Thyroid gland (tissue), 4 donors: ENCODE measurements around the gene SRGAP1. TPM values are rescaled to one million over a fixed set of nuclear protein-coding genes. Genes with fewer than 3 reads are reported as not detected.
"Not testable (repeated sequence)": the region's sequence is repeated elsewhere in the genome, so short reads cannot be mapped to it uniquely, and the experiment has no call there.

Experiments
- DNase-seq, 2 donors: peaks; one replicate each; pipeline ENCODE4 v3.0.0-alpha.2; 2019
- H3K27ac ChIP-seq, 3 donors: fragments of 200-600 bp; sonication (generic); 1 replicate in 2 of 3; 2 replicates in 1 of 3; pipeline ENCODE4 v1.5.1; 2016 to 2019; ENCODE audit warnings: mild to moderate bottlenecking in 1 of 3, moderate library complexity in 1 of 3
- H3K27me3 ChIP-seq: fragments of 200-600 bp; sonication (generic); one replicate; pipeline ENCODE4 v1.5.1; 2019
- H3K36me3 ChIP-seq, 2 donors: fragments of 200-600 bp; sonication (generic); one replicate each; pipeline ENCODE4 v1.5.1; 2016 to 2019
- H3K4me1 ChIP-seq, 2 donors: fragments of 200-600 bp; sonication (generic); one replicate each; pipeline ENCODE4 v1.5.1; 2017 to 2019
- H3K4me3 ChIP-seq, 3 donors: fragments of 200-600 bp; sonication (generic); replicated peaks in 1 of 3; 1 replicate in 2 of 3; 2 replicates in 1 of 3; pipeline ENCODE4 v1.5.1; 2016; ENCODE audit warnings: mild to moderate bottlenecking in 1 of 3
- H3K9me3 ChIP-seq: fragments of 200-600 bp; sonication (generic); one replicate; pipeline ENCODE4 v1.5.1; 2017
- POLR2A ChIP-seq, 2 donors: fragments of 450-650 bp; IDR thresholded peaks; one replicate each; pipeline ENCODE4 v1.6.1; 2017; ENCODE audit warnings: antibody characterized with exemption in 2 of 2, mild to moderate bottlenecking in 2 of 2, moderate library complexity in 1 of 2
- WGBS, 2 donors: methylation state at CpG; one replicate each; pipeline ENCODE4 v1.1.5; 2017; 5-methylcytosine and 5-hydroxymethylcytosine counted together
- intact Hi-C: fragments of 100-400 bp; cut with DNase I; formaldehyde crosslinking; loops from one replicate; pipeline ENCODE4 v1.15.1; 2023
- total RNA-seq, 4 donors: library from RNA; depleted of rRNA; stranded (reverse); fragments of >200 nt; gene quantifications; one replicate each; pipeline ENCODE4 v1.2.3, GENCODE V29; 2016
- TF ChIP-seq, protein P1 (sequence below), 6 experiments: fragments of 200-600 bp in 3 of 6; fragments of 450-650 bp in 3 of 6; sonication (generic) in 3 of 6; IDR thresholded peaks; one replicate each; pipeline ENCODE4 v1.5.1; 2016 to 2019; ENCODE audit warnings: antibody characterized with exemption in 6 of 6, mild to moderate bottlenecking in 2 of 6, inconsistent platforms in 1 of 6, moderate library complexity in 1 of 6

SRGAP1 gene
- total RNA-seq, 4 donors from 2014 or later, result 14.1 to 26.3 (median 20.9) TPM

DNA sequence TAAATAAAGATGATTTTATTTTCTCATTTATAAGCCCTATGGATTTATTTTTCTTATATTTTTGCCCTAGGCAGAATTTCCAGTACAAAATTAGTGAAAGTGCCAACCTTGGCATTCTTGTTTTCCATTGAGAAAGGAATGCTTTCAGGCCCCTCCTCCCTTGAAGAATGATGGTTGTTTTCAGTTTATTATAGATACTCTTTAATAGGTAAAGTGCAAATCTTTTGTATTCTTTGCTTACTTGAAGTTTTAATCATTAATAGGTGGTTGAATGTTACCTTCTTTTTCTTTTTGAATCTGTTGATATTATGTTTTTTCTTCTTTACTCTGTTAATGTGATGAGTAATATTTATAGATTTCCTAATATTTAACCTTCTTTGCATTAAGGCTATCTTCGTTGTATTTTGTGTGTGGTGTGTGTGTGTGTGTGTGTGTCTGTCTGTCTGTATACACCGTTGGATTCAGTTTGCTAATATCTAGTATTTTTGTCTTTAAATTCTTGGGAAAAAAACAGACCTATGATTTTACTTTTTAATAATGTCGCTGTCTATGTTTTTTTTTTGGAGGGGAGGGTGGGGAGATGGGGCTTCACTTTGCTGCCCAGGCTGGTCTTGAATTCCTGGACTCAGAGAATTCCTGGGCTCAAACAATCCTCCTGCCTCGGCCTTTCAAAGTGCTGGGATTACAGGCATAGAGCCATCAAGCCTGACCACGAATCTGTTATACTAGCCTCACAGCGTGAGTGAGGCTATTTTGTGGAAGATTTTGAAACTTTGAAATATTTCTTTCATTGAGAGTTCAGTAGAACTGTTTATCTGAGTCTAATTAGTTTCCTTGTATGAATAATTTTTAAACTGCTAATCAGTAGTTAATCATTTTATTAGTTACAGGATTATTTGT, 13.5 kb downstream of the SRGAP1 start:
- DNase-seq, result no peak
- TF ChIP-seq, protein P1, sequence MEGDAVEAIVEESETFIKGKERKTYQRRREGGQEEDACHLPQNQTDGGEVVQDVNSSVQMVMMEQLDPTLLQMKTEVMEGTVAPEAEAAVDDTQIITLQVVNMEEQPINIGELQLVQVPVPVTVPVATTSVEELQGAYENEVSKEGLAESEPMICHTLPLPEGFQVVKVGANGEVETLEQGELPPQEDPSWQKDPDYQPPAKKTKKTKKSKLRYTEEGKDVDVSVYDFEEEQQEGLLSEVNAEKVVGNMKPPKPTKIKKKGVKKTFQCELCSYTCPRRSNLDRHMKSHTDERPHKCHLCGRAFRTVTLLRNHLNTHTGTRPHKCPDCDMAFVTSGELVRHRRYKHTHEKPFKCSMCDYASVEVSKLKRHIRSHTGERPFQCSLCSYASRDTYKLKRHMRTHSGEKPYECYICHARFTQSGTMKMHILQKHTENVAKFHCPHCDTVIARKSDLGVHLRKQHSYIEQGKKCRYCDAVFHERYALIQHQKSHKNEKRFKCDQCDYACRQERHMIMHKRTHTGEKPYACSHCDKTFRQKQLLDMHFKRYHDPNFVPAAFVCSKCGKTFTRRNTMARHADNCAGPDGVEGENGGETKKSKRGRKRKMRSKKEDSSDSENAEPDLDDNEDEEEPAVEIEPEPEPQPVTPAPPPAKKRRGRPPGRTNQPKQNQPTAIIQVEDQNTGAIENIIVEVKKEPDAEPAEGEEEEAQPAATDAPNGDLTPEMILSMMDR (IDR thresholded peaks at IDR 0.05), result no peak
- TF ChIP-seq POLR2A (IDR thresholded peaks at IDR 0.05), result no peak
- intact Hi-C loops, result no loop called here
- H3K36me3 ChIP-seq, result no peaks in the 10 kb centered on the region
- H3K4me1 ChIP-seq, result peaks cover 23 to 39% of the 10 kb centered on the region in 2 donors
- peak overlapping the region in 1 of 3 donors; percentile 27 for H3K27ac ChIP-seq
- H3K9me3 ChIP-seq, result no peaks in the 10 kb centered on the region
- H3K4me3 ChIP-seq, result no peak overlapping the region
- WGBS, 2 donors, result 82 to 90% methylated on average over 6 of the region's 6 CpGs
- H3K27me3 ChIP-seq, result no peaks in the 10 kb centered on the region

DNA sequence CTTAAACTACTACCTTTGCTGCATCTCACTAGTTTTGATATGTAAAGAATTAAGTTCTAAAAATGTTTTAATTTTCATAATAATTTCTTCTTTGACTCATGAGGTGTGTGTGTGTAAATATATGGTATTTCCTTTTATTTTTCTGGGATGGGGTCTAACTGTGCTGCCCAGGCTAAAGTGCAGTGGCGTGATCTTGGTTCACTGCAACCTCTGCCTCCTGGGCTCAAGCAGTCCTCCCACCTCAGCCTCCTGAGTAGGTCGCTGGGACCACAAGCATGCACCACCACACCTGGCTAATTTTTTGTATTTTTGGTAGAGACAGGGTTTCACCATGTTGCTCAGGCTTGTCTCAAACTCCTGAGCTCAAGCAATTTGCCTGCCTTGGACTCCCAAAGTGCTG, 15.4 kb downstream of the SRGAP1 start:
- H3K27me3 ChIP-seq, intact Hi-C loops, H3K9me3 ChIP-seq, DNase-seq, H3K36me3 ChIP-seq, H3K4me3 ChIP-seq: not testable (repeated sequence)
- H3K27ac ChIP-seq, result peak overlapping the region in 2 of 3 donors; percentile 17 to 66
- H3K4me1 ChIP-seq, result peaks cover 31 to 37% of the 10 kb centered on the region in 2 donors
- 97 to 100% methylated on average over 2 of the region's 2 CpGs for WGBS, 2 donors

DNA sequence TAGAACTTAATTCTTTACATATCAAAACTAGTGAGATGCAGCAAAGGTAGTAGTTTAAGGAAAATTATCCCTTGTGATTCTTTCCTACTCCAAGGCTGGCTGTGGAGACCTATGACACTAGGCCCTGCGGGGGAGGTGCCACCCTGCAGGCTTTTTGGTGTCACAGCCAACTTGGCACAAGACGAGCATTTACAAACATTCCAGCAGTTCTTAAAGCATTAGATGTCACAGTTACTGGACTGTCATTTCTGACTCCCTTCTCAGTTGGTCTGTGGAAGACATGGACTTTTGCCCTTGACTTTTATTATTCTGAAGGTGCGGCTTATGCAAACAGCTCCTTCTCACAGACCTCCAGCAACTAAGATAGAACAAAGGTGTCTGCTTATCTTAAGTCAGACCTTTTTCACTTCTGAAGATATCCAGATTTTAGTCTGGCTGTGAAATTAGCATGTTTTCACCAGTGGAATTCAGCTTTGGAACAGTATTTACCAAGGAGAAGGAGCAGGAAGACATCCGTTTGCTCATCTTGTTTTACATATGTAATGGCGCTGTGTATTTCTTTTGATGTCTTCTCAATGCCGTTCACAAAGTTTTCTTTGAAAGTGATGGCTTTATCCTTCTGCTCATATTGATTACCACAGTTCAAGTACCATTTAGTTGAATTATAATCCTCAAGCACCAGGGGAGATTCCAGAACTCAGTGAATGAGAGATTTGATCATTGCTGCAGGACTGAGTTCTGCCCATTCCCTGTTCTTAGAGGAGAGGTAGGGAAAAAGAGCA, 17.9 kb downstream of the SRGAP1 start:
- Histone ChIP-seq H3K9me3 (no peaks in the 10 kb centered on the region), H3K4me1 (peaks cover 30 to 40% of the 10 kb centered on the region in 2 donors), H3K27ac (peak overlapping the region; percentile 66 to 78 (median 69)), H3K27me3 (no peaks in the 10 kb centered on the region), H3K36me3 (no peaks in the 10 kb centered on the region), H3K4me3 (no peak overlapping the region)
- 44 to 52% methylated on average over 6 of the region's 6 CpGs for WGBS, 2 donors
- intact Hi-C loops, result no loop called here
- TF ChIP-seq, protein P1 (IDR thresholded peaks at IDR 0.05), result no peak
- peak in 1 of 2 donors; percentile 12 for TF ChIP-seq POLR2A (IDR thresholded peaks at IDR 0.05)
- peak; percentile 86 for DNase-seq

DNA sequence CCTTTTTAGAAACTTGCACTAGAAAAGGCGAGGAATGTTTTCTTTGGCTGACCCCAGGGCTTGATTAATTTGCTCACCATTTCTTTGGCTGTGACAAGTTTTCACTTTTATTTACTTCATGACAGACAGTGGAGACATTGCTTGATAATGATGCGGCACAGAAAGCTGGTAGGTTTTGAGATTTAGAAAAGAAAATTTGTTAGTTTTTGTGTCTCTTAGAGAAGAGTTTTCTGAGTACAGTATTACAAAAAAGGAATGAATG, 18.4 kb downstream of the SRGAP1 start:
- 85 to 88% methylated on average over 2 of the region's 2 CpGs for WGBS, 2 donors
- H3K4me3 ChIP-seq, result no peak overlapping the region
- intact Hi-C loops, result no loop called here
- no peaks in the 10 kb centered on the region for H3K36me3 ChIP-seq
- peak overlapping the region; percentile 66 to 78 (median 69) for H3K27ac ChIP-seq
- no peak for DNase-seq
- no peaks in the 10 kb centered on the region for H3K9me3 ChIP-seq
- peaks cover 24 to 36% of the 10 kb centered on the region in 2 donors for H3K4me1 ChIP-seq
- TF ChIP-seq, protein P1 (IDR thresholded peaks at IDR 0.05), result no peak
- TF ChIP-seq POLR2A (IDR thresholded peaks at IDR 0.05), result no peak
- no peaks in the 10 kb centered on the region for H3K27me3 ChIP-seq

DNA sequence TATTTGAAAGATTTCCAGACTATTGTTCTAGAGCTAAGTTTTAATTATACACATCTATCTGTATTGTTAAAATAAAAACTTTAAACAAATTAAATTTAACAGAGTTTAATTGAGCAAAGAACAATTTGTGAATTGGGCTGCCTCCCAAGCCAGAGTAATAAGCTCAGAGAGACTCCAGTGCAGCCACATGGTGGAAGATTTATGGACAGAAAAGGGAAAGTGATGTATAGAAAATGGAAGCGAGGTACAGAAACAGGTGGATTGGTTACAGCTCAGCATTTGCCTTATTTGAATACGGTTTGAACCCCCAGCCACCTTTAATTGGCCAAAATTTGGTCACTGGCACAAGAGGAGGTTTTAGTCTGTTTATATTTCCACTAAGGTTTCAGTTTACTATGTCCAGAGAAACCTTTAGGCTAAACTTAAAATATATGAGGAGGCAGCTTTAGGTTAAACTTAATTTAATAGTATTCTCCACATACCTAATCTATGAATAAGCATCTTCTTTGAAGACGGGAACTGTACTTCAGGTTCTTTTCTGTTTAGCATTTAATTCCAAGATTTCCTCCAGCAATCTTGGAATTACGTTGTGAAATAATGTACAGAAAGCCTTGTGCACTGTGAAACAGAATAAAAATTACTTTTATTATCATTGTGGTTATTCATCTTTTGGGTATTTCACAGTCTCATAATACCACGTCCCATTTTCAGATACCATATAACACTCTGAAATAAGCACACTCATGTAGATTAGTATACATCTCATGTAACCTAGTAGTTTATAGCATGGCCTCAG, 19.4 kb downstream of the SRGAP1 start:
- no peak for TF ChIP-seq POLR2A (IDR thresholded peaks at IDR 0.05)
- TF ChIP-seq, protein P1 (IDR thresholded peaks at IDR 0.05), result no peak
- no peak for DNase-seq
- peaks cover 24 to 33% of the 10 kb centered on the region in 2 donors for H3K4me1 ChIP-seq
- 88 to 93% methylated on average over 5 of the region's 5 CpGs for whole genome bisulfite sequencing, 2 donors
- intact Hi-C loops, result no loop called here
- H3K36me3 ChIP-seq, result no peaks in the 10 kb centered on the region
- H3K27ac ChIP-seq, result peak overlapping the region; percentile 66 to 78 (median 69)
- H3K4me3 ChIP-seq, result no peak overlapping the region
- no peaks in the 10 kb centered on the region for H3K27me3 ChIP-seq
- H3K9me3 ChIP-seq, result no peaks in the 10 kb centered on the region
